ENCODE data around the gene FAM3C.

DNA sequence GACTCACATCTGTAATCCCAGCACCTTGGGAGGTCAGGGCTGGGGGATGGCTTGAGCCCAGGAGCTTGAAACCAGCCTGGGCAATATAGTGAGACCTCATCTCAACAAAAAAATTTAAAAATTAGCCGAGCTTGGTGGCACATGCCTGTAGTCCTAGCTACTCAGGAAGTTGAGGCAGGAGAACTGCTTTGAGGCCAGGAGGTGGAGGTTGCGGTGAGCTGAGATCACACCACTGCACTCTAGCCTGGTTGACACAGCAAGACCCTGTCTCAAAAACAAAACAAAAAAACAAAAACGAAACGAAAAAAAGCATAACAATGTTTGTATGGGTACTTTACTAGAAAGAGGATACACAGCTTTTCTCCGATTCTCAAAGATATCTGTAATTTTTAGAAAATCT lies 35.5 kb downstream of the FAM3C start:
- no peak for TF ChIP-seq POLR2AphosphoS5 (IDR thresholded peaks at IDR 0.05; ENCODE audit: low read depth, low read length)
- TF ChIP-seq POLR2A (IDR thresholded peaks at IDR 0.05; ENCODE audit: low read depth, low read length): no peak
- no peak for TF ChIP-seq TAF1 (IDR thresholded peaks at IDR 0.05; ENCODE audit: low read depth, low read length)
- no peak for TF ChIP-seq PAX5 (IDR thresholded peaks at IDR 0.05; ENCODE audit: insufficient read depth, low read length, severe bottlenecking)
- TF ChIP-seq POU2F2 (IDR thresholded peaks at IDR 0.05; ENCODE audit: low read depth, low read length): no peak
- no peak for TF ChIP-seq SPI1 (IDR thresholded peaks at IDR 0.05; ENCODE audit: low read depth, low read length)

All from GM12891 (cell line).